Measurements from ENCODE around the gene JMJD8. TPM values are rescaled to one million over a fixed set of nuclear protein-coding genes. Genes with fewer than 3 reads are reported as not detected.

The JMJD8 gene
- total RNA-seq, 4 donors from 2014 or later: 45.6 to 56.1 (median 51.9) TPM

GRCh38 chr16:657487-657886 lies 26.6 kb downstream of the JMJD8 start:
- Histone ChIP-seq H3K4me1 (peaks cover 0 to 14% (median 6%) of the 10 kb centered on the region in 4 donors), H3K36me3 (peaks cover 0 to 17% (median 0%) of the 10 kb centered on the region in 3 donors), H3K4me3 (no peak overlapping the region), H3K27me3 (no peaks in the 10 kb centered on the region), H3K9me3 (no peaks in the 10 kb centered on the region), H3K27ac (no peak overlapping the region)
- DNase-seq: no peak
- no peak for TF ChIP-seq CTCF (IDR thresholded peaks at IDR 0.05)
- TF ChIP-seq POLR2A (IDR thresholded peaks at IDR 0.05): no peak

- no peak for DNase-seq
- TF ChIP-seq POLR2A (IDR thresholded peaks at IDR 0.05) (no peak), CTCF (IDR thresholded peaks at IDR 0.05) (no peak)
- H3K9me3 ChIP-seq: no peaks in the 10 kb centered on the region
- no peak overlapping the region for H3K27ac ChIP-seq
- H3K27me3 ChIP-seq: no peaks in the 10 kb centered on the region
- peaks cover 0 to 17% (median 0%) of the 10 kb centered on the region in 3 donors for H3K36me3 ChIP-seq
- peaks cover 0 to 16% (median 5%) of the 10 kb centered on the region in 4 donors for H3K4me1 ChIP-seq
- H3K4me3 ChIP-seq: no peak overlapping the region
Observed at GRCh38 chr16:654034-654433, 30.1 kb downstream of the JMJD8 start.

GRCh38 chr16:652454-653305 lies 31.5 kb downstream of the JMJD8 start:
- Histone ChIP-seq H3K4me1 (peaks cover 0 to 25% (median 12%) of the 10 kb centered on the region in 4 donors), H3K9me3 (no peaks in the 10 kb centered on the region), H3K36me3 (peaks cover 0 to 10% (median 0%) of the 10 kb centered on the region in 3 donors), H3K27me3 (no peaks in the 10 kb centered on the region), H3K4me3 (no peak overlapping the region), H3K27ac (no peak overlapping the region)
- TF ChIP-seq CTCF (IDR thresholded peaks at IDR 0.05) (no peak), POLR2A (IDR thresholded peaks at IDR 0.05) (no peak)
- DNase-seq: no peak

GRCh38 chr16:651844-652243 lies 32.3 kb downstream of the JMJD8 start:
- TF ChIP-seq CTCF (IDR thresholded peaks at IDR 0.05): no peak
- no peak for TF ChIP-seq POLR2A (IDR thresholded peaks at IDR 0.05)
- DNase-seq: no peak
- Histone ChIP-seq H3K4me3 (no peak overlapping the region), H3K9me3 (no peaks in the 10 kb centered on the region), H3K27ac (no peak overlapping the region), H3K27me3 (no peaks in the 10 kb centered on the region), H3K4me1 (peaks cover 0 to 33% (median 17%) of the 10 kb centered on the region in 4 donors), H3K36me3 (peaks cover 0 to 6% (median 0%) of the 10 kb centered on the region in 3 donors)

GRCh38 chr16:649631-650030 lies 34.5 kb downstream of the JMJD8 start:
- H3K9me3 ChIP-seq: no peaks in the 10 kb centered on the region
- peaks cover 0 to 6% (median 0%) of the 10 kb centered on the region in 3 donors for H3K36me3 ChIP-seq
- H3K27ac ChIP-seq: peak overlapping the region in 3 of 4 donors; percentile 90 to 95 (median 95)
- TF ChIP-seq POLR2A (IDR thresholded peaks at IDR 0.05) (no peak), CTCF (IDR thresholded peaks at IDR 0.05) (no peak)
- peaks cover 0 to 53% (median 17%) of the 10 kb centered on the region in 4 donors for H3K4me1 ChIP-seq
- no peak for DNase-seq
- H3K4me3 ChIP-seq: peak overlapping the region; percentile 65 to 80 (median 76)
- H3K27me3 ChIP-seq: no peaks in the 10 kb centered on the region
